DMS 273 (cell line): ENCODE measurements around the gene PCDHA4.
A peak's percentile ranks its signal among the peaks of the same experiment; 100 is the strongest.
"Not testable (repeated sequence)": the region's sequence is repeated elsewhere in the genome, so short reads cannot be mapped to it uniquely, and the experiment has no call there.

ENCODE experiments used
- DNase-seq: peaks from one replicate; lab custom pipeline; 2025; ENCODE audit not compliant: unreplicated experiment; lab: John Stamatoyannopoulos, UW

PCDHA4 gene

GRCh38 chr5:140806834-140807775, at the start of gene PCDHA4:
PCDHA4 (plus strand) TSS chr5:140807068.
- peak; percentile 3 for DNase-seq

GRCh38 chr5:140764177-140764973, 42.5 kb upstream of the PCDHA4 start:
- DNase-seq: no peak

- no peak for DNase-seq
These were observed 39.4 kb upstream of the PCDHA4 start for GRCh38 chr5:140767444-140767843.

- DNase-seq: no peak
These were observed 26.4 kb upstream of the PCDHA4 start for GRCh38 chr5:140780512-140780911.

- peak; percentile 30 for DNase-seq
These were observed 20.8 kb upstream of the PCDHA4 start, which contains the start of gene PCDHA1 for GRCh38 chr5:140785905-140786686. PCDHA1 (plus strand) TSS chr5:140786140.

- not testable (repeated sequence) for DNase-seq
These were observed 19.4 kb upstream of the PCDHA4 start for GRCh38 chr5:140787422-140787821.

GRCh38 chr5:140787849-140788504, 18.9 kb upstream of the PCDHA4 start:
- not testable (repeated sequence) for DNase-seq

GRCh38 chr5:140791089-140791488, 15.8 kb upstream of the PCDHA4 start:
- no peak for DNase-seq

GRCh38 chr5:140794595-140795258, 12.1 kb upstream of the PCDHA4 start, which contains the start of gene PCDHA2:
PCDHA2 (plus strand) TSS chr5:140794852.
- peak; percentile 87 for DNase-seq

- DNase-seq: peak; percentile 84
These were observed 11.6 kb upstream of the PCDHA4 start for GRCh38 chr5:140795259-140795641.

- not testable (repeated sequence) for DNase-seq
These were observed 10.7 kb upstream of the PCDHA4 start for GRCh38 chr5:140796072-140796717.

GRCh38 chr5:140796718-140797095, 10.2 kb upstream of the PCDHA4 start:
- DNase-seq: no peak

GRCh38 chr5:140800816-140801493, 5.9 kb upstream of the PCDHA4 start, which contains the start of gene PCDHA3:
PCDHA3 (plus strand) TSS chr5:140801057.
- peak; percentile 19 for DNase-seq

- no peak for DNase-seq
These were observed 5.4 kb upstream of the PCDHA4 start for GRCh38 chr5:140801494-140801841.

GRCh38 chr5:140802381-140802780, 4.5 kb upstream of the PCDHA4 start:
- DNase-seq: not testable (repeated sequence)

- DNase-seq: no peak
These were observed 4.0 kb upstream of the PCDHA4 start for GRCh38 chr5:140802781-140803271.

GRCh38 chr5:140808241-140808888, 1.5 kb downstream of the PCDHA4 start:
- not testable (repeated sequence) for DNase-seq

- no peak for DNase-seq
These were observed 2.0 kb downstream of the PCDHA4 start for GRCh38 chr5:140808889-140809291.
